Heart right ventricle (tissue), 16 donors: ENCODE data around the gene NOCT. TPM values are rescaled to one million over a fixed set of nuclear protein-coding genes. Genes with fewer than 3 reads are reported as not detected.

Experiments used
- ATAC-seq, 8 donors: fragments of 200-7000 bp; cut with Tn5 transposase; one replicate each; pipeline ENCODE4 v1.9.1; 2020; ENCODE audit warnings: mild to moderate bottlenecking in 8 of 8, moderate library complexity in 8 of 8, moderate number of reproducible peaks in 1 of 8
- DNase-seq, 2 donors: peaks; one replicate each; pipeline ENCODE4 v3.0.0-alpha.2; 2020
- H3K27ac ChIP-seq, 10 donors: fragments of 200-600 bp; sonication (generic) in 2 of 10; one replicate each; pipeline versions ENCODE4 v1.5.0 to v1.8.0; 2020 to 2022; ENCODE audit warnings: mild to moderate bottlenecking in 3 of 10
- H3K27me3 ChIP-seq, 7 donors: fragments of 200-600 bp; one replicate each; pipeline ENCODE4 v1.8.0; 2021 to 2022; ENCODE audit warnings: mild to moderate bottlenecking in 2 of 7
- H3K36me3 ChIP-seq, 9 donors: fragments of 200-600 bp; sonication (generic) in 1 of 9; one replicate each; pipeline versions ENCODE4 v1.5.0 to v1.8.0; 2020 to 2022; ENCODE audit warnings: mild to moderate bottlenecking in 2 of 9
- H3K4me1 ChIP-seq, 9 donors: fragments of 200-600 bp; sonication (generic) in 1 of 9; one replicate each; pipeline versions ENCODE4 v1.5.0 to v1.8.0; 2020 to 2022; ENCODE audit warnings: mild to moderate bottlenecking in 4 of 9
- H3K4me3 ChIP-seq, 10 donors: fragments of 200-600 bp; sonication (generic) in 2 of 10; one replicate each; pipeline versions ENCODE4 v1.5.0 to v1.8.0; 2020 to 2022; ENCODE audit warnings: mild to moderate bottlenecking in 7 of 10, moderate library complexity in 2 of 10
- H3K9me3 ChIP-seq, 11 donors: fragments of 200-600 bp in 10 of 11; sonication (generic) in 2 of 11; one replicate each; pipeline versions ENCODE4 v1.5.0 to v1.8.0; 2013 to 2022; ENCODE audit warnings: mild to moderate bottlenecking in 2 of 11, control low read depth in 1 of 11, moderate library complexity in 1 of 11
- CTCF ChIP-seq, 9 donors: fragments of 200-600 bp; sonication (generic) in 2 of 9; IDR thresholded peaks; one replicate each; pipeline versions ENCODE4 v1.5.0 to v1.8.0; 2021 to 2022; ENCODE audit warnings: antibody characterized with exemption in 9 of 9, mild to moderate bottlenecking in 5 of 9, moderate library complexity in 1 of 9
- WGBS, 2 donors: extraction: QIAGEN DNeasy Blood & Tissue Kit; methylation state at CpG; one replicate each; pipeline ENCODE4 v1.1.7; 2013; ENCODE audit warnings: inconsistent platforms in 1 of 2; 5-methylcytosine and 5-hydroxymethylcytosine counted together
- intact Hi-C, 10 donors: fragments of 100-400 bp; cut with DNase I; formaldehyde crosslinking; loops; one replicate each; pipeline versions ENCODE4 v1.11.1 to v1.14.2; 2022
- polyA plus RNA-seq, 2 donors: library from polyadenylated mRNA; stranded (reverse); fragments of 200-250 nt; gene quantifications; one replicate each; pipeline ENCODE4 v1.2.3, GENCODE V29; 2013
- total RNA-seq, 10 donors: library from RNA; stranded (reverse); fragmentation: NEBNext Ultra II Directional in 3 of 10; extraction: Animal tissue kit (Norgen Biotek cat#: 25700) in 3 of 10; gene quantifications; one replicate each; pipeline versions ENCODE4 v1.2.1 to v1.2.4, GENCODE V29; 2021 to 2023
- donor health status: Arrhythmogenic right ventricular cardiomyopathy.
- donor health status: ischemic (EF 13 %, LVEDD 7.1; RV severe dilation, severe dysfunction).
- donor health status: healthy with polysubstance abuse.
- donor health status: DM: no; HTN: yes; CAD: no.
- donor health status: DM: no; HTN: no; CAD: no.
- donor health status: ischemic (EF 25% LVEDD 6.9; RV normal size, moderate dysfunction).
- donor health status: ischemic (EF 25% LVEDD 5.7; RV mildly dilated, moderate dysfunction).
- donor health status: healthy.
- donor health status: DM: yes; HTN: yes; CAD: no.
- donor health status: Ischemic cardiomyopathy.
- donor health status: ischemic (EF 35%, LVEDD 5.7; RV mildly dilated, moderate dysfunction).
- donor health status: nonischemic (EF 11% LVEDD 7.7; RV severe dilation, severe dysfunction).
- donor health status: DM: yes; HTN: yes; CAD: no.
- donor health status: PGD.
- donor health status: ischemic (EF 29% LVEDD 5.4; RV normal size, mild dysfunction).
- donor health status: nonischemic (EF 23%, LVEDD 6.1; RV moderate dilation, normal function).

NOCT gene
- total and polyA plus RNA-seq, 12 donors: 2.4 to 16.5 (median 7.8) TPM

DNA sequence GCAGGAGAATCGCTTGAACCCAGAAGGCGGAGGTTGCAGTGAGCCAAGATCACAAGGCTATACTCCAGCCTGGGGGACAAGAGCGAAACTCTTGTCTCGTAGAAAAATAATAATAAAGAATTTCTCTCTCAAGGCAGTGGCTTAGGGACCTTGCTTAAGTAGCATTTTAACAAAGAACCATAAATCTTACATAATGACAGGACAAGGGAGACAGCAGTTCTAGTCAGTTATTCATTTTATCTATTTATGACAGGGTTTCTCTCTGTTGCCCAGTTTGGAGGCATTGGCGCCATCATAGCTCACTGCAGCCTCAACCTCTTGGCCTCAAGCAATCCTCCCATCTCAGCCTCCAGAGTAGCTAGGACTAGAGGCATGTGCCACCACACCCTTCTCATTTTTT, 31.9 kb upstream of the NOCT start:
- no peak for TF ChIP-seq CTCF (IDR thresholded peaks at IDR 0.05)
- DNase-seq (no peak), ATAC-seq (no peak)
- intact Hi-C loops: no loop called here
- no peaks in the 10 kb centered on the region for H3K36me3 ChIP-seq
- peaks cover 0 to 23% (median 18%) of the 10 kb centered on the region in 9 donors for H3K4me1 ChIP-seq
- 98 to 99% methylated on average over 5 of the region's 5 CpGs for WGBS, 2 donors
- H3K27me3 ChIP-seq: no peaks in the 10 kb centered on the region
- peak overlapping the region in 1 of 10 donors; percentile 52 for H3K27ac ChIP-seq
- no peak overlapping the region for H3K4me3 ChIP-seq
- peaks cover 0 to 7% (median 0%) of the 10 kb centered on the region in 11 donors for H3K9me3 ChIP-seq

DNA sequence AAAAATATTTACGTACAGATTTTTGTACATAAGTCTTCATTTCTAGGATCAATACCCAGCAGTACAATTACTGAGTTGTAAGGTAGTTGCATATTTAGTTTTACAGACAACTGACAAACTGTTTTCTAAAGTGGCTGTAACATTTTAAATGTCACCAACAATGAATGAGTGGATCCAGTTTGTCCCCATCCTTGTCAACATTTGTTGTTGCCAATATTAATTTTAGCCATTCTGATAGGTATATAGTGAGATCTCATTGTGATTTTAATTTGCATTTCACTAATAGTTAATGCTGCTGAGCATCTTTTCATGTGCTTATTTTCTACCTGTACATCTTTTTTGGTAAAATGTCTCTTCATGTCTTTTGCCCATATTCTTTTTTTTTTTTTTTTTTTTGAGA, 30.9 kb upstream of the NOCT start:
- no peak for TF ChIP-seq CTCF (IDR thresholded peaks at IDR 0.05)
- Histone ChIP-seq H3K36me3 (no peaks in the 10 kb centered on the region), H3K4me1 (peaks cover 0 to 23% (median 18%) of the 10 kb centered on the region in 9 donors), H3K27ac (no peak overlapping the region), H3K4me3 (no peak overlapping the region), H3K27me3 (no peaks in the 10 kb centered on the region), H3K9me3 (peaks cover 0 to 7% (median 0%) of the 10 kb centered on the region in 11 donors)
- WGBS, 2 donors: 88 to 97% methylated on average over 1 of the region's 1 CpG
- intact Hi-C loops: no loop called here
- ATAC-seq (no peak), DNase-seq (no peak)

DNA sequence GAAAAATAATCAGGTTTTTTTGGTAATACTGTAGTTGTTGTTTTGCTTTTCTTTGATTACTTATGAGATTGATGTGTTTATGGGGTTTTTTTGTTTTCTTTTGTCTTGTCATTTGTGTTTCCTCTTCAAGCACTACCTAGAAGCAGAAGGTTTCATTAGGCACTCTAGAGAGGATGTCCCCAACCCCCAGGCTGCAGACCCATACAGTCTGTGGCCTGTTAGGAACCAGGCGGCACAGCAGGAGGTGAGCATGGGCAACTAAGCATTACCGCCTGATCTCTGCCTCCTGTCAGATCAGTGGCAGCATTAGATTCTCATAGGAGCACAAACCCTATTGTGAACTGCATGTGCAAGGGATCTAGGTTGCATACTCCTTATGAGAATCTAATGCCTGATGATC, 22.9 kb upstream of the NOCT start:
- 93 to 98% methylated on average over 2 of the region's 2 CpGs for WGBS, 2 donors
- H3K4me3 ChIP-seq: no peak overlapping the region
- ATAC-seq (no peak), DNase-seq (no peak)
- no peaks in the 10 kb centered on the region for H3K4me1 ChIP-seq
- H3K27me3 ChIP-seq: no peaks in the 10 kb centered on the region
- no peaks in the 10 kb centered on the region for H3K9me3 ChIP-seq
- TF ChIP-seq CTCF (IDR thresholded peaks at IDR 0.05): no peak
- H3K36me3 ChIP-seq: no peaks in the 10 kb centered on the region
- H3K27ac ChIP-seq: no peak overlapping the region
- intact Hi-C loops: no loop called here

DNA sequence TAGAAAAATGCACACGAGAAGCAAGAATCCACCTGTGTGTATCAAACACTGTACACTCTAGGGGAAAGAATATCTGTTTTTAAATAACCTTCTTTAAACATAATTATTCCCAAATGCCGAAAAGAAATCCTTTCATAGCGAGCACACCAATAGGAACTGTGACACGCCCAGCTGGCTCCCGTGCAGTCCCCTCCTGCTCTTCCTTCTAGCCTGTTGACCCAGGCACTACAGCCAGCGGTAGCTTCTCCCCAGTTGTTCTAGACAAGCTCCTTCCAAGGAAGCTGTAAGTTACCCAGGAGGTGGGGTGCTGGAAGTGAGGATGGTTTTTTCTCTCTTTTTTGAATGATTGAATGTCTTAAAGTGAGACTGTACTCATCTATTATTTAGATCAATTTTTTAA, 19.5 kb upstream of the NOCT start:
- 70 to 80% methylated on average over 6 of the region's 6 CpGs for WGBS, 2 donors
- no peaks in the 10 kb centered on the region for H3K27me3 ChIP-seq
- no peak overlapping the region for H3K4me3 ChIP-seq
- no peaks in the 10 kb centered on the region for H3K4me1 ChIP-seq
- ATAC-seq (no peak), DNase-seq (no peak)
- no peaks in the 10 kb centered on the region for H3K9me3 ChIP-seq
- no peak for TF ChIP-seq CTCF (IDR thresholded peaks at IDR 0.05)
- H3K36me3 ChIP-seq: no peaks in the 10 kb centered on the region
- intact Hi-C loops: no loop called here
- H3K27ac ChIP-seq: no peak overlapping the region
